Neural cell (in vitro differentiated cells): ENCODE measurements around the gene CYP11A1.

Experiments used
- EZH2 ChIP-seq: fragments of 200-600, 300-800 bp; shearing (Covaris generic), sonication (generic); IDR thresholded peaks from 2 replicates; pipeline ENCODE4 v1.6.1; 2014; ENCODE audit warnings: antibody characterized with exemption, low read length, borderline replicate concordance, mild to moderate bottlenecking; ENCODE audit not compliant: insufficient read depth, poor library complexity, severe bottlenecking
- MXI1 ChIP-seq: fragments of 450-650 bp; conservative IDR thresholded peaks from 2 replicates; pipeline ENCODE4 v1.6.1; 2014; ENCODE audit warnings: antibody characterized with exemption, mild to moderate bottlenecking; ENCODE audit not compliant: poor library complexity, severe bottlenecking
- POLR2AphosphoS5 ChIP-seq: IDR thresholded peaks from 2 replicates; pipeline ENCODE4 v1.6.1; 2012
- RAD21 ChIP-seq: fragments of 450-650 bp; conservative IDR thresholded peaks from 2 replicates; pipeline ENCODE4 v1.6.1; 2014; ENCODE audit warnings: antibody characterized with exemption, mild to moderate bottlenecking, moderate library complexity
- REST ChIP-seq: IDR thresholded peaks from 2 replicates; pipeline ENCODE4 v1.6.1; 2012; ENCODE audit warnings: borderline replicate concordance
- SMC3 ChIP-seq: fragments of 450-650 bp; conservative IDR thresholded peaks from 2 replicates; pipeline ENCODE4 v1.6.1; 2014; ENCODE audit warnings: antibody characterized with exemption, mild to moderate bottlenecking, moderate library complexity; ENCODE audit not compliant: poor library complexity
- TAF1 ChIP-seq: IDR thresholded peaks from 2 replicates; pipeline ENCODE4 v1.6.1; 2012; ENCODE audit warnings: low read depth
- TF ChIP-seq, protein P1 (sequence below): fragments of 450-650 bp; IDR thresholded peaks from 2 replicates; pipeline ENCODE4 v1.5.1; 2014; ENCODE audit warnings: antibody characterized with exemption, mild to moderate bottlenecking, moderate library complexity; ENCODE audit not compliant: poor library complexity, severe bottlenecking

- TF ChIP-seq, protein P1, sequence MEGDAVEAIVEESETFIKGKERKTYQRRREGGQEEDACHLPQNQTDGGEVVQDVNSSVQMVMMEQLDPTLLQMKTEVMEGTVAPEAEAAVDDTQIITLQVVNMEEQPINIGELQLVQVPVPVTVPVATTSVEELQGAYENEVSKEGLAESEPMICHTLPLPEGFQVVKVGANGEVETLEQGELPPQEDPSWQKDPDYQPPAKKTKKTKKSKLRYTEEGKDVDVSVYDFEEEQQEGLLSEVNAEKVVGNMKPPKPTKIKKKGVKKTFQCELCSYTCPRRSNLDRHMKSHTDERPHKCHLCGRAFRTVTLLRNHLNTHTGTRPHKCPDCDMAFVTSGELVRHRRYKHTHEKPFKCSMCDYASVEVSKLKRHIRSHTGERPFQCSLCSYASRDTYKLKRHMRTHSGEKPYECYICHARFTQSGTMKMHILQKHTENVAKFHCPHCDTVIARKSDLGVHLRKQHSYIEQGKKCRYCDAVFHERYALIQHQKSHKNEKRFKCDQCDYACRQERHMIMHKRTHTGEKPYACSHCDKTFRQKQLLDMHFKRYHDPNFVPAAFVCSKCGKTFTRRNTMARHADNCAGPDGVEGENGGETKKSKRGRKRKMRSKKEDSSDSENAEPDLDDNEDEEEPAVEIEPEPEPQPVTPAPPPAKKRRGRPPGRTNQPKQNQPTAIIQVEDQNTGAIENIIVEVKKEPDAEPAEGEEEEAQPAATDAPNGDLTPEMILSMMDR, result no peak
- no peak for TF ChIP-seq MXI1
- TF ChIP-seq POLR2AphosphoS5, result no peak
- TF ChIP-seq EZH2, result no peak
- no peak for TF ChIP-seq RAD21
- no peak for TF ChIP-seq SMC3
- TF ChIP-seq TAF1, result no peak
- no peak for TF ChIP-seq REST
Observed at GRCh38 chr15:74313889-74314288, 53.6 kb downstream of the CYP11A1 start.
